HG03354 (cell line): ENCODE data around the gene CMYA5.

Experiments used
- ATAC-seq: cut with Tn5 transposase; IDR thresholded peaks from one replicate; pipeline ENCODE4 v1.9.1; 2021; ENCODE audit warnings: mild to moderate bottlenecking; ENCODE audit not compliant: unreplicated experiment, poor library complexity, severe bottlenecking

The CMYA5 gene

DNA sequence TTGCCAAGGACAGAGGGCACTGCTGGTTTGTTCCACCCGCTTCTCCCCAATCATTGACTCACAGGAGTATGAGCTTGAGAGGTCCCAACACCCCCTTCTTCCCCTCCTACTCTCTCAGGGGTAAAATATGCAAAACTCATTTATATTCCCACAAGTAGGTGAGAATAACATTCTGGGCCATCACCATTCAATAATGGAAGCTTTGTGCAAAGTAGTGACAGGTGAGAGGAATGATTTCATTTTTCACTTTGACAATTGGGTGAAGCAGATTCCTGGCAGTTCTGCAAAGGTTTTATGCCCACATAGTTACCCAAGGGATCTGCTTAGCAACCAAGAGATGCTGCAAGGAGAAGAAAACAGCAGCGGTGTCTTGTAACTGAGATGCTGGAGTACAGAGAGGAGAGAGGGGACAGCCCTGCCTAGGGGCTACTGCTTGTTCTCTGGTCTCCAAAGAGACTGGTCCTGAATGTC is 137.6 kb downstream of the CMYA5 start:
- ATAC-seq = no peak

DNA sequence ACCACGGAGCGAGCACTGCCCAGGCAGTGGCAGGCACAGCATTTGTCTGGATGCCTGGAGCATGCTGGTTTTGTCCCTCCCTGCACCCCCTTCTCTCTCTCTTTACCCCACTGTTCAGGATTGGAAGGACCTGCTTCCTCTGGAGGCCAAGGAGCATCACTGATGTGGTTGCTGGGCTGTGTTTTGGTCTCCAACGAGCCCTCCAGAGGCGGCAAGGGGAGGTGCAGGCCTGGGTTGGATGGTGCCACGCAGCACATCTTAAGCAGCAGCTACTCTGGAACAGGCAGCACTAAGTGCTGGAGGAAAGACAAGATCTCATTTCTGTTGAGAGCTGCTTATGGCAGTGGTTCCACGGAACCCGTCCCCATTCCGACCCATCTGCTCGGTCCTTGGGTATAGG is 139.6 kb downstream of the CMYA5 start:
- ATAC-seq = no peak

DNA sequence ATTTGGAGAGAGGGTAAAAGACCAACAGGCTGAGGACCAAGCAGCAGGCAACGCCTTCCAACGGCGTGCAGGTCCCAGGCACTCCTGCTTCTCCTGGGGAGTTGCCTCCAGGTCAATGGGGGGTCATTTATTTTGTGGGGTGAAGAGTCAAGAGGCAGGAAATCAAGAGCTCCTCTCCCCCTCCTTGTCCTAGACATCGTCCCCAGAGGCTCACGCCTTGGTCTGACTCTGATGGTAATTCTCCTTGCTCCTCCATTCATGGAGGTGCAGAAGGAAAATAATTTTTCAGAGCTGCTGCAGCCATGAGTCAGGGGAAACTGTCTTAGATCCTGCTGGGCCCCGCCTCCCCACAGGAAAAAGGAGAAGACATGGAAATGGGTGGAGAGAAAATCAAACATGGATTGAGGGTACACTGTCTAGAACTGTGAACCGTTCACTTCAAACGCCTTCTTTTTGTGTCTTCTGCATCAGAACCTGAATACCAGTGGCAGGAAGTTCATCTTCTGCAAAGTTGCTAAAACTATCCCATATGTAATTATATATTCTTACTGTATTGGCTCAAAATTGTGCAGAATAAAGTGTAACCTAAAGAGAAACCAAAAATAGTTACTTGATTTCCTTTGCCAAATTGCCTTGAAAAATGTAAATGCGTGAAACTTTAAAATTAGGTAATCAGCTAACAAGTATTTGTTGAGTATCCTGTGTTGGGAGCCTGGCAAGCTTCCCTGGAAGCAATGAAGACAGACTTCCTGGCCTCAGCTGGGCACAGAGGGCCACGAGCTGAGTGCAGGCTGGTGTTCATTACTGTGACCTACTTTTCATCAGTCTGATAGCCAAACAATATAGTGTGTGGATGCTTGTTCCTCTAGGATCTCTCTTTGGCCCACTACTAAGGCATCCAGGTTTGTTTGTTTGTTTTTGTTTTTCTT is 142.0 kb downstream of the CMYA5 start:
- ATAC-seq = no peak

DNA sequence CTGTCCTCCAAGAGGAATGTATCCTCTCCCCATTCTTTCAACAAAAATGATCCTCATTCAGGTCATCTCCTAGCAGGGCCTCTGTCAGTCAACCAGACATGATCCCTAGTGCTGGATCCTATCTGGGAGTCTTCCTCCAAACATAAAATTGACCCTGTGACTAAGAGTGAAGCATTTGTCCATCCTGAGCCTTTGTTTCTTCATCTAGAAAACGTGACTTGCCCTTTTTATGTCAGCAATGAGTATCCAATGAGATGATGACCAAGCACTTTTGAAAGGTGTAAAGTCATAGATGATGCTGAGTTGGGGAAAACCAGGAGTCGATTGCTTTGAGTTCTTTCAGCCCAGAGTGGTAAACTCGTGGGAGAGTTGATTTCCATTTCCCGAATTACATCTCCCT is 143.3 kb downstream of the CMYA5 start:
- ATAC-seq = no peak

DNA sequence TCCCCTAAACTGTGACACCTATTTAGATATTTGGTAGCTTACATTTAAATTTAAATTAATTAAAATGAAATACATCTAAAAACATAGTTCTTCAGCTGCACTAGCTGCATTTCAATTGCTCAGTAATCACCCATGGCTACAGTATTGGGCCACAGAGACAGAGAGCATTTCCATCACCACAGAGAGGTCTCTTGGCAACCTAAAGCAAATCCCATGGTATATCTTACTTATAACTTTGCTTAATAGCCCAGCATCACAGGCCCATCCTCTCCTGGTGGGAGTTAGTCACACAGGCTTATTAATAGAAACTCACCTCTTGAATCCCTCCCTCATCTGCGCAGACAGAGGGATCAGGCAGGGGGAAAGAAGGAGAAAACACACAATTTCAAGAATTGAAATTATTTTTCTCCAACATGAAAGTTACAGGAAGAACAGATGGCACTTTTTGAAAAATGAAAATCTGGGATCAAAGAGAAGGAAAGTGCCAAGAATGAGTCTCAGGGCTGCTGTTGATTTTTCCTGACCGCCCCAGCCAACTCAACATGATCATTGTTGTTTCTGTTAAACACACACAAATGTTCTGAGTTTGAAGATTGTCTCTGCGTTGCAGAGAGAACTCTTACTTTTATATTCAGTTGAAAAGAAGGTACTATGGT is 144.6 kb downstream of the CMYA5 start:
- no peak for ATAC-seq

DNA sequence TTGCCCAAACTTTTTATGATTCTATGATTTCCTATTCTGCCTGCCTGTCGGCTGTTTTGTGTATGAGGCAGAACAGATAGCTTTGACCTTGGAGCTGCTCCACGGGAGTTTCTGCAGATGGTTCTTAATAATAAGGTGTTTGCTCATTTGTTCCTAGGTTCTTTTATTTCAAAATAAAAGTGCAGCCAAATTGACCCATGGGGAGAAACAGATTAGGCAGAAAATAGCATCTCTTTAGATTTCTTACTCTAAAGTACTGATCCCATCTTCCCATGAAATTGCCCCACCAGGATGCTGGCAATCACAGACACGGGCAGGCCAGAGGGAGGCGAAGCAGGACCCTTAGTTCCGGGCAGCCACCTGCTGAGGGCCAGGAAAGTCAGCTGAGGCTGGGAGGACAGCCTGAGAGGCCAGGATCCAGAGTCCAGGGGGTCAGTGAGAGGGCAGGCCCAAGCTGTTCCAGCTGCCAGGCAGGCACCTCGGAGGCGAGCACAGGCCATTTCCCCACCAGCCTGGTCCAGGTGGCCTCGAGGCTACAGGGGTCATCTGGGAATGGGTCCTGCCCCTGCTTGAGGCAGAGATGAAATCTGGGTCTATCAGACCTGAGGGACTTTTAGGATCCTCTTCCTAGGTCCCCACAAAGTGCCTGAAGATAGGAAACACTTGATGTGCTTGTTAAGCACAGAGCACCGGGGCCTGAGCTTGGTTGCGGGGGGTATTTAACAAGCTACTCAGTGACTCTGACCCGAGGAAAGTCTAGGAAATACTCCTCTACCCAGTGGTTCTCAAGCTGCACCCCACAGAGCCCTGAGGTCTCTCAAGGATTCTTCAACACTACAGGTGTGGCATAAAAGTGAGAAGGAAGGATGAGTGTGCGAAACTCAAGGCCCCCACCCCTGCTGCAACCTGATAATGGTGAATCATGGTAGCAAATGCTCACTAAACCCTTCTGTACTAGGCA is 145.4 kb downstream of the CMYA5 start:
- no peak for ATAC-seq

DNA sequence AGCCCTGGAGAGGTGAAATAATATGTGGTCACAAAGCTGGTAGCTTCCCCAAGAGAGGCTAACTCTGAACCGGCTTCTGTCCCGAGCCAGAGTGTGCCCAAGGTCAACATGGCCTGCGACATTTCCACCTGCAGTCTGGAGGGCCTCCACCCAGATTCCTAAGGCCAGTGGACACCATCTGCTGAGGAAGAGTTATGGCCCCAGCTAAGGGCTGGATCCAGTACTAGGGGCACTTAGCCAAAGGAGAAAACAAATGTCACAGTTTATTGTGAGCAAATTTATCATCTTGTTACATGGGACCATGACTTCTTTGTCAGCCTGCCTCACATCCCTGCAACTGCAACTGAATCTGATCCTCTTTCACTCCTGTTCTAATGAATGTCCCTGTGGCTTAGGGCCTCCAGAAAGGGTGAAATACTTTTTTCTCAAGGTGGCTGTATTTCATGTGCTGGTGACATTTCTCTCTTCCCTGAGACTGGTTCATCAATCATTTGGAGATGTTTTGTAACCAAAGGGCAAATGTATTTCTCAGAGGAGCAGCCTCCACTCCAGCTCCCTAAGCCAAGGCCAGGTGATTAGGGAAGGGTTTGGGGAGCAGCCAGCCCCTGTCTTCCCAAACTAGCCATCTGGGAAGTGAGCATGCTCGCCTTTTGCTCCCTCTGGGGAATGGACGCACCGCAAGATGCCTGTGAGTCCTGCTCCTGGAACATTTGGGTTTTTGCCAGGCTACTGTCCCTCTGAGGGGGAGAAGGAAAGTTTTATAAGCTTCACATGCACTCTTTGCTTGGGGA is 148.3 kb downstream of the CMYA5 start:
- no peak for ATAC-seq

DNA sequence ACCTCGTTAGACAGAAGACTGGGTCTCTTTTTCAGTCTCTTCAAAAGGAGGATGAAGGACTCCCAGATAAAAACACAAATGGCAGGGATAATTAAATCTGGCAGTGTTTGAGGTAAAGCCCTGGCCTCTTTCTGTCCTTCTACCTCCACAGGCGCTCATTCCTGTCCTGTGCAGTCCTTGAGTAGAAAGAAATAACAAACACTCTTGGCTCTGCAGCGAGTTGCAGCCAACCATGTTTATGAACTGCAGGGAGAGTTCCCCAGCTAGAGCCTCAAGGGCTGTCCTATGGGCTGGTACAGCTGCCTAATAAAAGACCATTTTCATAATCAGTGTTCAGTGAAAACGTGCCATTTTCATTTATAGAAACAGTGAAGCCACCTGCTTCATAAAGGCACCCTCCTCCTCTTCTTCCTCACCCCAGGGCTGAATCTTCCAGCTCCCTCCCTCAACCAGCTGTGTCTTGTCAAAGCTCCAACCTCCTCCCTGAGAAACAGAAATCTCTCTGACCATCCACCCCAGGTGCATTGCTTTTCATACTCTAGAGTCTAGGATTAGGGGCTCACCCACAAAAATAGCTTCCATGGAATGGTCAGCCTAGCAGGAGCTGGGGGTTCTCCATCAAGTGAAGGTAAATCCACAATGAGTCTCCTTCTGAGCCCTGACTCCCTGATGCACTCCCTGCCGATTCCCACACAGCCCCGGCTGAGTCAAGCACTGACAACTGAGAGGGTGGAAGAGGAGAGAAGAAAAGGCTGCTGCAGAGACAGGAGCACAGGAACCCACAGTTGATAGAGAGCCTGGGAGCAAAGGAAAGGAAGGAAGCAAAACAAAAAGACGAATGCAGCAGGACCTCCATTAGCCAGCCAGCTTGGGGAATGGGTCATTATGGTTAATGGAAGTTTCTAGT is 150.7 kb downstream of the CMYA5 start:
- ATAC-seq = no peak

DNA sequence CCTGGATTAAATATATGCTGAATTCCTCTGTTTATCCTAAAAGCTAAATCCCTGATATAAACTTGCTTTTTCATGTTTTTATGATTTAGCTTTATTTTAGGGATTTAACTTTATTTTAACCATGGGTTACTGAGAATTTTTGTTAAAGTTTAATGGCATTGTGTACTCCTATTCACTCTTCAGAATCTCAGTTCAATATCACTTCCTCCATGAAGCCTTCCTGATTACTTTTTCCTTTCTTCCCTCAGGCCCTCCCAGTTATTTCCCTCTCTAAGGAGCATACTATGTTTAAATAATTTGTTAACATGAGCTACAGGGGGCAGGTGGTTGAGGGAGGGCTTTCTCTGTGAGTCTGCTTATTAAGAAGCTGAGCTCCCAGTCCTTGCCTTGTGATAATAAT is 151.5 kb downstream of the CMYA5 start:
- no peak for ATAC-seq

DNA sequence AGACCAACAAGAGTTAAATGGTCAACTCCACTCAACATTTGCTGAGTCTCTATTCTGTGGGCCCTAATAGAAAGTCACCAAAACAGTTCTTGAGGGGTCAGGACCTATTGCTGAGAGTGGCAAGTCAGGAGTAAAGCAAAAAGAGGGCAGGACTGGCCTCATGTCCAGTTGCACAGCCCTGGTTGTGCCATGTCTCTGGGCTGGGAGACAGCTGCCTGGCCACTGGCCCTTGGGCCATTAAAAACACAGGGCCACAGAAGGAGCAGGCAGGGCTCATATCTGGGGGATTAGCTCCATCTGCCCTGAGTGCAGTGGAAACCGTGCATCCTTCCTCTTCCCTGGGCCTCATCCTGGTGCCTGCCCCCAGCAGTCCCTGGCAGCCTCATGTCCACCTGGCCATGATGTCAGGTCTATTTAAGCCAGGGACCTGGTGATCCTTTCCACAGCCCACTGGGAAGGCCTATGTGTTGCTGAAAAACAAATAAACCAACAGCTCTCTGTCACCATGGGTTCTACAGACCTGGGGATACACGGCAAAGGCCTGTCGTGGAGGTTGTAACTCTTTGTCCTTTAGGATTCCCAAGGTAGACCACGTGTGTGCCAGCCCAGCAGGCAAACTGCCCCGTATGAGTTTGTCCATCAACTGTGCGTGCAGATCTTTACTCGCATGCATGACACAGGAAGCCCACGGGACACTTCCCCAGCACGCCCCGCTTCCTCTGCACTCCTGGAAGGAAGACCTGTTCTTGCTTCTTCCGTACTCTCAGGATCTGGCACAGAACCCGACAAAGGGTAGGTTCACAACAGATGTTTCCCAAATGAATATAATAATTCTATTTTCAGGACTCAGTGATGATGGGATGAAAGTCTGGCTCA is 152.6 kb downstream of the CMYA5 start:
- no peak for ATAC-seq

DNA sequence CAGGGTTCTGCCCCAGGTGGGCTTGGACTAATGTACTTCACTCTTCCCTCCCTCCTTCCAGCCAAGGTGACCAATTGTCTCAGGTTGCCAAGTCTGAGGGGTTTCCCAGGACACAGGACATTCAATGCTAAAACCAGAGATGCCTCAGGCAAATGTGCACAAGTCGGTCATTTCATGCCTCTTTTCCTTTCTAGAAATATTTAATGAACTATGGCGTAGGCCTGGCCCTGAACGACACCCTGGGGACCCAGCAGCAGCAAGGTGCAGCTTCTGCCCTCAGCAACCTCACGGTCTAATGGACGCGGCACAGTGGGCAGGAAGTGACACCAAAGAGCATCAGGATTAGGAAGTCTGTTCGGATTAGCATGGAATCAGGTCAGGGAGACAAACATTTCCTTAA is 153.4 kb downstream of the CMYA5 start:
- no peak for ATAC-seq

DNA sequence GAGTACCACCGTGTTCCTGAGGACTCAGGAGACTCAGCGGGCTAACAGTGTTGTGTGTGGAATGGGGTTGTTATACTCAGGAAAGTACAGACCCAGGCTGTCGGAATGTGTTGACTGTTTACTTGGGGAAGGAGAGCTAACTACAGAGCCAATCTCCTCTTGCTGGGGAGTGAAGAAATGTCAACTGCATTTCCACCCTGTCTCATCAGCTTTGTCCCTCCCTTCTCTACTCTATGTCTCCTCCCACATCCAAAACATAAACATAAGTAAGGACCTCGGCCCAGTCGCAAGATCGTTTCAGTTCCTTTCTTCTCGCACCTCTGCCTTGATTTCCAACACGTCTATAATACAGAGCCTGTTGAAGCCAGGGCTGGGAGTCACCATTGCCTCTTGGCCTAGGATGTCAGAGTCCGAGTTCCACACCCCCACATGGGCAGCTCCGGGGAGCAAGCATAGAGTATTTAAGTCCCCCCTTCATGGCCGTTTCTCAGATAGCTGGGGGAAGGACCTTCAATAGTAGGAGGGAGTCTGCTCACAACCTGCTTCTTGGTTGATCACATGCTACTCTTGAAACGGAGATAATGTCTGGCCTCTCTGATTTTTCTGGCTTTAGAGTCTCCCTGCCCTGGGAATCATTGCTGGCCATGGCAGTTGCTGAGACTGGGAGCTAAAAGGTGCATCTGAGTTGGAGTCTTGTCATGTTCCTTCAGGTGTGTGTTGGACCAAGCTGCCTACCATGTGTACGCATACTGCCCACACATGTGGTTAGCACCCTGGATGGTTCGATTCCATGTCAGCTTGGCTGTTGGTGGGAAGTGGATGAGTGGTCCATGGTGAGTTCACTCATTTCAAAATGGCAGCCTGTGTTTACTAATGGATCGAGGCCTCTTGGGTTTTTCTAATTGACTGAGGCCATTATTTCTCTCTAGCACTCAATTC is 154.1 kb downstream of the CMYA5 start:
- no peak for ATAC-seq

DNA sequence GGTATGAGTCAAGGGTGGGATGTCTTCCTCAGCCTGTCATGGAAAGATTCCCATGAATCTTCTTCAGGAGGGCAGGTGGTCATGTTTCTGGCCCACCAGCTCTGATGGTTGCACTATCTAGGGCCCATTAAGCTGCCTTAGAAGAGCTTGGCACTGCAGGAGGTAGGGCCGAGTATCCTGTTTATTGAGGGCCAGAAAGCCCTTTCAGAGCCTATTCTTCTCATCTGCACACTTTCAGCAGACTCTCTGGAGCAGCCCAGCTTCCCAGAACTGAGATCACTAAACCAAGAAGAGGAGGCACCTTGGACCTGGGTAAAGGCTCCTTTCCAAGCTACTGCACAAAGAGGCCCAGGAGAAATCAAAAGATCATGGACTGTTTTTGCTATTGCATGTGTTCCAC is 154.9 kb downstream of the CMYA5 start:
- no peak for ATAC-seq

DNA sequence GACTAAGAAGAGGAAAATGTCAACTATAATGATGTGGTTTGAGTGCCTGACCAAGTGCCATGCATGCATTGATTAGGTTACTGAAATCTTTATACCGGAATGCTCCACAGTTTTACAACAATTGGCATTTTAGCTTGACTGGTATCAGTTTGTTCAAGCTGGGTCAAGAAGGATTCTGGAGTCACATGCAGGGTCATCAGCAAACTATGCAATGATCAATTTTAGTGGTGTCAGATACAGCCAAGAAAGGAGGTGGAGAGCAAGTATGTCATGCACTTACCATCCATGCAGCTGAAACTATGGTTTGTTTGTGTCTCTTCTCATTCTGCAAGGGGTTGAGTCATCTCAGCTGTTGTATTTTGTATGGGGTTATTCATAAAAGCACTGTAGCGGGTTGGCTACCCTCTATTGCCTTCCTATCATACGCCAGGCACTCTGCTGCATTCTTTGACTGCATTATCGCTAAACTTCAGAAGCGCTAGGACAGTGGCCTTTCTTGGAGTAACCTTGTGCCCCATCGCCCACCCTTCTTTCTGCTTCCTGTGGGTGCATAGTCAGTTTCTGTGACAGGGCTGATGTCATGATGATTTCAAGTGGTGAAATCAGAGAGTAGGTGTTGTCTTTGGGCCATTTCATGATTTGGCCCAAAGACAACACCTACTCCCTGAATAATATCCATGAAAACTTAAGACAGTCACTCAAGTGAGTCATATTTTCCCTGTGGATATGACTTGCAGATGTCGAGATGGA is 156.0 kb downstream of the CMYA5 start:
- no peak for ATAC-seq

DNA sequence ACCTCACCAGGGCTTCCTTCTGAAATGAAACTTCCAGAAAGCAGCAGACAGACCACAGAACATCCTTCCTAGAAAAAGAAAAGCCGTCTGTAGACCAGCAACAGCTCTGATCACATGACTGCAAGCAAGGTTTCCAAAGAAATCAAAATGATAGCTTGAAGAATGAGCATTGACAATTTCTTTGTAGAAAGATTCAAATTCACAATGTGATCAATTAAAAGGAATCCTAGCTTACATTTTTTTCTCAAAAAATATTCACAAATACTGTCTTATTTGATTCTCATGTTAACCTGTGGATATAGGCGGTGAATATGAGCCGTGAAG is 156.5 kb downstream of the CMYA5 start:
- no peak for ATAC-seq

DNA sequence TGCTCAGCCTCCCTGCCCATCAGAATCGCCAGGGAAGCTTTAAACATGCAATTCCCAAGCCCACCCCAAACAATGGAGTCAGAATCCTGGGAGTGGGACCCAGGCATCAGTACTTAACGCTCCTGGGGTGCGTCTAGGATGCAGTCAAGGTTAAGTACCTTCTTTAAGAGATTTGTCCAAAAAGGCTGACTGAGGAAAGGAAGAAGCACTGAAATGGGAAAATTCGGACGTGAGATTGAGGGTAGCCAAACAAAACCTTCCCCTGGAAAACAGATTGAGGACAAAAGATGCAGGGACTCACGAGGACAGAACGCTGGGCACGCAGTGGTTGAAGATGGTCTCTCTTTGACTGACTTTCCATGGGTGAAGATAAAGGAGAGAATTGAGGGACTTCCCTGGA is 157.9 kb downstream of the CMYA5 start:
- ATAC-seq = no peak
